IPS DF 4.7 (cell line): ENCODE results near the gene SLC44A1.

Source experiments
- DNase-seq: peaks from one replicate; pipeline ENCODE4 v3.0.0-alpha.2; 2013; ENCODE audit warnings: low spot score; ENCODE audit errors: extremely low read depth

SLC44A1 gene

GRCh38 chr9:105459336-105459735 lies 214.9 kb downstream of the SLC44A1 start:
- DNase-seq, result no peak

GRCh38 chr9:105466898-105467455 lies 222.5 kb downstream of the SLC44A1 start:
- DNase-seq, result no peak

GRCh38 chr9:105468875-105469274 lies 224.4 kb downstream of the SLC44A1 start:
- no peak for DNase-seq

GRCh38 chr9:105473221-105473620 lies 228.8 kb downstream of the SLC44A1 start:
- no peak for DNase-seq

- DNase-seq, result peak; percentile 9
Observed at GRCh38 chr9:105475302-105475701, 230.9 kb downstream of the SLC44A1 start.

- DNase-seq, result no peak
Observed at GRCh38 chr9:105479846-105480245, 235.4 kb downstream of the SLC44A1 start.

GRCh38 chr9:105483618-105484017 lies 239.2 kb downstream of the SLC44A1 start:
- DNase-seq, result no peak

GRCh38 chr9:105484226-105484625 lies 239.8 kb downstream of the SLC44A1 start:
- DNase-seq, result no peak

GRCh38 chr9:105485131-105485530 lies 240.7 kb downstream of the SLC44A1 start:
- no peak for DNase-seq
